Spleen (tissue), 11 donors: ENCODE measurements around the gene TGM4. TPM values are rescaled to one million over a fixed set of nuclear protein-coding genes. Genes with fewer than 3 reads are reported as not detected.

Experiments
- DNase-seq: peaks from one replicate; pipeline ENCODE4 v3.0.0-alpha.2; 2020
- H3K27ac ChIP-seq, 8 donors: fragments of 200-600 bp; sonication (generic) in 7 of 8; 1 replicate in 4 of 8; 2 replicates in 4 of 8; pipeline versions ENCODE4 v1.5.0 to v1.8.0; 2016 to 2021; ENCODE audit warnings: inconsistent platforms in 4 of 8, mild to moderate bottlenecking in 4 of 8, moderate library complexity in 1 of 8
- H3K27me3 ChIP-seq, 7 donors: fragments of 200-600 bp; sonication (generic) in 6 of 7; replicated peaks in 1 of 7; 1 replicate in 4 of 7; 2 replicates in 3 of 7; pipeline versions ENCODE4 v1.5.0 to v1.8.0; 2016 to 2021; ENCODE audit warnings: inconsistent platforms in 3 of 7, mild to moderate bottlenecking in 1 of 7
- H3K36me3 ChIP-seq, 6 donors: fragments of 200-600 bp; sonication (generic) in 5 of 6; 1 replicate in 4 of 6; 2 replicates in 2 of 6; pipeline versions ENCODE4 v1.5.0 to v1.8.0; 2016 to 2021; ENCODE audit warnings: inconsistent platforms in 2 of 6
- H3K4me1 ChIP-seq, 6 donors: fragments of 200-600 bp; sonication (generic) in 5 of 6; 1 replicate in 3 of 6; 2 replicates in 3 of 6; pipeline versions ENCODE4 v1.5.0 to v1.8.0; 2016 to 2021; ENCODE audit warnings: inconsistent platforms in 3 of 6
- H3K4me3 ChIP-seq, 8 donors: fragments of 200-600 bp; sonication (generic) in 7 of 8; 1 replicate in 4 of 8; 2 replicates in 4 of 8; pipeline versions ENCODE4 v1.5.0 to v1.8.0; 2016 to 2021; ENCODE audit warnings: inconsistent platforms in 4 of 8, mild to moderate bottlenecking in 4 of 8, moderate library complexity in 2 of 8
- H3K9me3 ChIP-seq, 8 donors: fragments of 200-600 bp; sonication (generic) in 7 of 8; 1 replicate in 4 of 8; 2 replicates in 4 of 8; pipeline versions ENCODE4 v1.5.0 to v1.8.0; 2016 to 2021; ENCODE audit warnings: inconsistent platforms in 4 of 8
- POLR2A ChIP-seq, 3 donors: fragments of 450-650 bp; IDR thresholded peaks; one replicate each; pipeline ENCODE4 v1.5.1; 2017; ENCODE audit warnings: antibody characterized with exemption in 3 of 3, mild to moderate bottlenecking in 1 of 3
- POLR2AphosphoS5 ChIP-seq, 3 donors: sonication (generic); formaldehyde crosslinking; IDR thresholded peaks; one replicate each; pipeline ENCODE4 v1.5.1; 2017; ENCODE audit warnings: antibody characterized with exemption in 3 of 3
- WGBS, 5 donors: extraction: QIAGEN DNeasy Blood & Tissue Kit in 3 of 5; methylation state at CpG; one replicate each; pipeline versions ENCODE4 v1.1.5 to v1.1.7; 2013 to 2018; 5-methylcytosine and 5-hydroxymethylcytosine counted together
- intact Hi-C: fragments of 100-400 bp; cut with DNase I; formaldehyde crosslinking; loops from one replicate; pipeline ENCODE4 v1.15.0; 2023; ENCODE audit warnings: low total_unique reads
- polyA plus RNA-seq, 3 donors: library from polyadenylated mRNA; stranded (reverse); fragments of 200-250 nt; gene quantifications; one replicate each; pipeline ENCODE4 v1.2.1, GENCODE V29; 2013
- total RNA-seq, 7 donors: library from RNA; depleted of rRNA in 3 of 7; stranded (reverse); fragments of >200 nt in 3 of 7; fragmentation: NEBNext Ultra II Directional in 4 of 7; extraction: Animal tissue kit (Norgen Biotek cat#: 25700) in 4 of 7; gene quantifications; one replicate each; pipeline versions ENCODE4 v1.1.0 to v1.2.1, GENCODE V29; 2016 to 2021
- TF ChIP-seq, protein P1 (sequence below), 11 experiments: fragments of 200-600 bp in 7 of 11; fragments of 450-650 bp in 4 of 11; sonication (generic) in 4 of 11; IDR thresholded peaks in 8 of 11; conservative IDR thresholded peaks in 3 of 11; 1 replicate in 7 of 11; 2 replicates in 4 of 11; pipeline versions ENCODE4 v1.4.0 to v1.8.0; 2016 to 2021; ENCODE audit warnings: antibody characterized with exemption in 11 of 11, inconsistent platforms in 4 of 11, mild to moderate bottlenecking in 1 of 11
- donor health status: healthy with polysubstance abuse.
- donor health status: DM: no; HTN: no; CAD: no; lungs with moderate emphysema.
- donor health status: DM: no; HTN: no; CAD: no.
- donor health status: Bipolar disorder and iron deficiency.
- donor health status: healthy.
- donor health status: DM: no; HTN: no; CAD: no.
- donor health status: DM: yes; HTN: yes; CAD: no.

Gene TGM4
- total and polyA plus RNA-seq, 10 donors, result not detected

DNA sequence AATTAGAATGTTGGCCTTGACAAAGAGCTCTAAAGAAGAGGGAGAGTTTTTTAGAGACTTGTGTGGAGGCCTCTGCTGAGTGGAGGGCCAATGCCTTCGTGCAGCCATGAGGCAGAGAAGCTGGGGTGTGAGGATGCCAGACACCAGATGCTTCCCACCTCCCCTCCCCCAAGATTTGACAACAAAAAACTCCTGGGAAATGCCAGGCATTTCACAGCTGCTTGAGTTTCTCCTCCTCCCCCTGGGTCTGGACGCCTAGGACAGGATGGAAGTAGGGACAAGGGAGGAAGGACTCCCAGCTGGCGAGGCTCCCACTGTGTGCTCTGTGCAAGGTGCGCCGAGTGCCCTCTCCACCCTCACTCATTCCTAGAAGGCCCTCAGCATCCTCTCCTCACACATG is 20.1 kb downstream of the TGM4 start:
- DNase-seq, result no peak
- intact Hi-C loops, result no loop called here
- WGBS, 5 donors, result 55 to 60% (median 57%) methylated on average over 5 of the region's 5 CpGs
- Histone ChIP-seq H3K4me3 (no peak overlapping the region), H3K9me3 (no peaks in the 10 kb centered on the region), H3K36me3 (no peaks in the 10 kb centered on the region), H3K27ac (no peak overlapping the region), H3K27me3 (peaks cover 0 to 19% (median 0%) of the 10 kb centered on the region in 7 donors), H3K4me1 (no peaks in the 10 kb centered on the region)
- TF ChIP-seq POLR2A (IDR thresholded peaks at IDR 0.05), result no peak
- TF ChIP-seq, protein P1, sequence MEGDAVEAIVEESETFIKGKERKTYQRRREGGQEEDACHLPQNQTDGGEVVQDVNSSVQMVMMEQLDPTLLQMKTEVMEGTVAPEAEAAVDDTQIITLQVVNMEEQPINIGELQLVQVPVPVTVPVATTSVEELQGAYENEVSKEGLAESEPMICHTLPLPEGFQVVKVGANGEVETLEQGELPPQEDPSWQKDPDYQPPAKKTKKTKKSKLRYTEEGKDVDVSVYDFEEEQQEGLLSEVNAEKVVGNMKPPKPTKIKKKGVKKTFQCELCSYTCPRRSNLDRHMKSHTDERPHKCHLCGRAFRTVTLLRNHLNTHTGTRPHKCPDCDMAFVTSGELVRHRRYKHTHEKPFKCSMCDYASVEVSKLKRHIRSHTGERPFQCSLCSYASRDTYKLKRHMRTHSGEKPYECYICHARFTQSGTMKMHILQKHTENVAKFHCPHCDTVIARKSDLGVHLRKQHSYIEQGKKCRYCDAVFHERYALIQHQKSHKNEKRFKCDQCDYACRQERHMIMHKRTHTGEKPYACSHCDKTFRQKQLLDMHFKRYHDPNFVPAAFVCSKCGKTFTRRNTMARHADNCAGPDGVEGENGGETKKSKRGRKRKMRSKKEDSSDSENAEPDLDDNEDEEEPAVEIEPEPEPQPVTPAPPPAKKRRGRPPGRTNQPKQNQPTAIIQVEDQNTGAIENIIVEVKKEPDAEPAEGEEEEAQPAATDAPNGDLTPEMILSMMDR (IDR thresholded peaks at IDR 0.05 in 8 of 11, conservative IDR thresholded peaks at IDR 0.05 in 3 of 11), result no peak
- no peak for TF ChIP-seq POLR2AphosphoS5 (IDR thresholded peaks at IDR 0.05)

DNA sequence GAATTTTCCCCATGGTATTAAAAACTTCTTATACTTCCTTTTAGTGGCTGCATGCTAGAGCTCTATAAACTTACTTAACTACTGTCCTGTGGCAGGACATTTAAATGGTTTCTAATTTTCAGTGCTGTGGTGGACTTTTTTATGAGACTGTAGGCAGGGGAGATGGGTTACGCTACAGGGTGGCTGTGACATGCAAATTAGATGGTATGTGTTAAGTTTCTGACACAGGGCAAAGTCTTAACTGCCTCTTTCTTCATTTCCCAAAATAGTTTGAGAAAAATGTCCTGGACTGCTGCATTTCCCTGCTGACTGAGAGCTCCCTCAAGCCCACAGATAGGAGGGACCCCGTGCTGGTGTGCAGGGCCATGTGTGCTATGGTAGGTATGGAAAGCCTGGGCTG is 22.0 kb downstream of the TGM4 start:
- no peak overlapping the region for H3K27ac ChIP-seq
- no peak for DNase-seq
- H3K27me3 ChIP-seq, result peaks cover 0 to 35% (median 0%) of the 10 kb centered on the region in 7 donors
- no peaks in the 10 kb centered on the region for H3K36me3 ChIP-seq
- H3K4me1 ChIP-seq, result no peaks in the 10 kb centered on the region
- TF ChIP-seq POLR2AphosphoS5 (IDR thresholded peaks at IDR 0.05) (no peak), POLR2A (IDR thresholded peaks at IDR 0.05) (no peak)
- TF ChIP-seq, protein P1 (IDR thresholded peaks at IDR 0.05 in 8 of 11, conservative IDR thresholded peaks at IDR 0.05 in 3 of 11), result no peak
- H3K4me3 ChIP-seq, result no peak overlapping the region
- no peaks in the 10 kb centered on the region for H3K9me3 ChIP-seq
- 68 to 78% (median 74%) methylated on average over 2 of the region's 2 CpGs for WGBS, 5 donors
- intact Hi-C loops, result no loop called here

DNA sequence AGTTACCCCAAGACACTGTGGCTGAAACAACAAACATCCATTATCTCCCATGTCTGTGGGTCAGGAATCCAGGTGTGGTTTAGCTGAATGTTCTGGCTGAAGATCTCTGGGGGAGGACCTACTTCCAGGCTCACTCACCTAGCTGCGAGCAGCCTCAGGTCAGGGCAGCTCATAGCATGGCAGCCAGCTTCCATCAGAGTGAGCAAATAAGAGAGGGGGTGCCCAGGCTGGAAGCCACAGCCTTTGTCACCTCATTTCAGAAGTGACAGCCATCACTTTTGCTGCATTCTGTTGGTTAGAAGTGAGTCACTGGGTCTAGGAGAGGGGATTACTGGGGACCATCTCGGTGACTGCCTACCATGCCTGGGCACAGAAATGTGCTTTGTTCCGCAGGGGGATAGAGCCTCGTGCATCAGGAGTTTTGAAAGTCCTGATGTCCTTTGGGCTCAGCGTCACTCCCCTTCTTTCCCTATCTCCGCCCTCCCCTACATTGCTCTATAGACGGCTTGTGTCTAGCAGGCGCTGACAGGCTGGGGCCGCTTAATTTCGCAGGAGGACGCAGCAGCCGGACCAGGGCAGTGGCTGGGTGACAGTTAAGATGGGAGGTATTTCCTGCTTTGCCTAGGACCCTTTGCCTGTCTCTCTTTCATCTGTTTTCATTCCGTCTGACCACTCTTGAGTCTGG is 25.4 kb downstream of the TGM4 start:
- peaks cover 0 to 32% (median 0%) of the 10 kb centered on the region in 7 donors for H3K27me3 ChIP-seq
- H3K36me3 ChIP-seq, result no peaks in the 10 kb centered on the region
- TF ChIP-seq, protein P1 (IDR thresholded peaks at IDR 0.05 in 8 of 11, conservative IDR thresholded peaks at IDR 0.05 in 3 of 11), result no peak
- TF ChIP-seq POLR2A (IDR thresholded peaks at IDR 0.05) (no peak), POLR2AphosphoS5 (IDR thresholded peaks at IDR 0.05) (no peak)
- H3K4me3 ChIP-seq, result no peak overlapping the region
- no peak overlapping the region for H3K27ac ChIP-seq
- H3K4me1 ChIP-seq, result no peaks in the 10 kb centered on the region
- WGBS, 5 donors, result 65 to 72% (median 66%) methylated on average over 13 of the region's 13 CpGs
- H3K9me3 ChIP-seq, result no peaks in the 10 kb centered on the region
- DNase-seq, result no peak
- intact Hi-C loops, result no loop called here

DNA sequence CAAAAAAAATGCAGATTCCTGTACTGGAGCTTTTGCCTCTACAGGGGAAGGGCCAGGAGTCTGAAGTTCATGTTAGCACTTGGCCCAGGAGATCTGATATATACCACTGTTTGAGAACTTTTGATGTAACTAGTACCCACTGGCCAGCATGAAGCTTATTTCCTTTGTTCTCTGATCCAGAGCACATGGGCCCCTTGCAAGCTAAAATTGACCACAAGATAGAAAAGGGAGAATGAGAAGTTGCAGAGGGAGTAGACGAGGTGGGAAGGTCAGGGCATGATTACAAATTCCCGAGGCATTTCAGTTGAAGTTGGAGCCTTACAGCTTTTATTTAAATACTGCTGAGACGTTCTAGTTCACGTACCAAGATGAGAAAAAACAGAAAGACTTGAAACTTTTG is 28.2 kb downstream of the TGM4 start:
- WGBS, 5 donors, result 65 to 77% (median 69%) methylated on average over 4 of the region's 4 CpGs
- intact Hi-C loops, result no loop called here
- Histone ChIP-seq H3K4me3 (no peak overlapping the region), H3K27ac (no peak overlapping the region), H3K36me3 (no peaks in the 10 kb centered on the region), H3K27me3 (peaks cover 0 to 30% (median 0%) of the 10 kb centered on the region in 7 donors), H3K4me1 (no peaks in the 10 kb centered on the region), H3K9me3 (no peaks in the 10 kb centered on the region)
- TF ChIP-seq POLR2AphosphoS5 (IDR thresholded peaks at IDR 0.05) (no peak), POLR2A (IDR thresholded peaks at IDR 0.05) (no peak)
- DNase-seq, result no peak
